ENCODE data around the gene UBXN7.

The UBXN7 gene

GRCh38 chr3:196298521-196298920, 133.7 kb downstream of the UBXN7 start:
- no peaks in the 10 kb centered on the region for H3K9me3 ChIP-seq
- no peaks in the 10 kb centered on the region for H3K36me3 ChIP-seq
- no peaks in the 10 kb centered on the region for H3K27me3 ChIP-seq
- H3K4me1 ChIP-seq (ENCODE audit: control insufficient read depth in 1 of 2, insufficient read depth in 1 of 2, low read depth in 1 of 2, low read length in 1 of 2), result no peaks in the 10 kb centered on the region
- no peak overlapping the region for H3K4me3 ChIP-seq (ENCODE audit: low read depth in 1 of 2, low read length in 1 of 2)
- no peak overlapping the region for H3K27ac ChIP-seq
- TF ChIP-seq CTCF (IDR thresholded peaks at IDR 0.05), result no peak
